ENCODE measurements around the gene MYOM1.

The MYOM1 gene

GRCh38 chr18:3117493-3118192 is 102.1 kb downstream of the MYOM1 start:
- no peak for DNase-seq (ENCODE audit: low read depth)

GRCh38 chr18:3115447-3116030 is 104.2 kb downstream of the MYOM1 start:
- DNase-seq (ENCODE audit: low read depth), result no peak

- no peak for DNase-seq (ENCODE audit: low read depth)
Observed at GRCh38 chr18:3114451-3114850, 105.3 kb downstream of the MYOM1 start.

GRCh38 chr18:3114026-3114425 is 105.7 kb downstream of the MYOM1 start:
- DNase-seq (ENCODE audit: low read depth), result no peak

- no peak for DNase-seq (ENCODE audit: low read depth)
Observed at GRCh38 chr18:3111523-3112240, 108.1 kb downstream of the MYOM1 start.

- DNase-seq (ENCODE audit: low read depth), result no peak
Observed at GRCh38 chr18:3110034-3110752, 109.6 kb downstream of the MYOM1 start.

GRCh38 chr18:3107740-3108151 is 112.0 kb downstream of the MYOM1 start:
- DNase-seq (ENCODE audit: low read depth), result no peak

GRCh38 chr18:3104190-3105054 is 115.3 kb downstream of the MYOM1 start:
- DNase-seq (ENCODE audit: low read depth), result no peak

- DNase-seq (ENCODE audit: low read depth), result no peak
Observed at GRCh38 chr18:3103576-3103975, 116.2 kb downstream of the MYOM1 start.

GRCh38 chr18:3102983-3103382 is 116.8 kb downstream of the MYOM1 start:
- DNase-seq (ENCODE audit: low read depth), result no peak

GRCh38 chr18:3100498-3101132 is 119.2 kb downstream of the MYOM1 start:
- no peak for DNase-seq (ENCODE audit: low read depth)

- no peak for DNase-seq (ENCODE audit: low read depth)
Observed at GRCh38 chr18:3099327-3099726, 120.4 kb downstream of the MYOM1 start.

GRCh38 chr18:3097082-3097481 is 122.7 kb downstream of the MYOM1 start:
- no peak for DNase-seq (ENCODE audit: low read depth)

- DNase-seq (ENCODE audit: low read depth), result no peak
Observed at GRCh38 chr18:3095921-3096320, 123.8 kb downstream of the MYOM1 start.

GRCh38 chr18:3094338-3094684 is 125.5 kb downstream of the MYOM1 start:
- DNase-seq (ENCODE audit: low read depth), result no peak

GRCh38 chr18:3093624-3094337 is 126.0 kb downstream of the MYOM1 start:
- DNase-seq (ENCODE audit: low read depth), result no peak

- no peak for DNase-seq (ENCODE audit: low read depth)
Observed at GRCh38 chr18:3092727-3093126, 127.0 kb downstream of the MYOM1 start.

- no peak for DNase-seq (ENCODE audit: low read depth)
Observed at GRCh38 chr18:3089579-3089978, 130.2 kb downstream of the MYOM1 start.

- DNase-seq (ENCODE audit: low read depth), result no peak
Observed at GRCh38 chr18:3088449-3088848, 131.3 kb downstream of the MYOM1 start.

GRCh38 chr18:3086871-3087270 is 132.9 kb downstream of the MYOM1 start:
- DNase-seq (ENCODE audit: low read depth), result no peak

- DNase-seq (ENCODE audit: low read depth), result no peak
Observed at GRCh38 chr18:3085612-3086011, 134.2 kb downstream of the MYOM1 start.

Measured in activated T-helper 1 cell treated with Interleukin-2 at 50 U/mL for 16 hours (primary cell).